ENCODE results near the gene WFDC8.
"Not testable (repeated sequence)": the region's sequence is repeated elsewhere in the genome, so short reads cannot be mapped to it uniquely, and the experiment has no call there.

DNA sequence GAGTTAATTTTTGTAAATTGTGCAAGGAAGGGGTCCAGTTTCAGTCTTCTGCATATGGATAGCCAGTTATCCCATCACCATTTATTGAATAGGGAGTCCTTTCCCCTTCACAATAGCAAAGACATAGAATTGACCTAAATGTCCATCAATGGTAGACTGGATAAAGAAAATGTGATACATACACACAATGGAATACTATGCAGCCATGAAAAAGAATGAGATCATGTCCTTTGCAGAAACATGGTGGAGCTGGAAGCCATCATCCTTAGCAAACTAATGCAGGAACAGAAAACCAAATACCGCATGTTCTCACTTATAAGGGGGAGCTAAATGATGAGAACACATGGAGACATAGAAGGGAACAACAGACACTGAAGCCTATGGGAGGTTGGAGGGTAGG lies 9.4 kb downstream of the WFDC8 start:
- TF ChIP-seq, protein P1, sequence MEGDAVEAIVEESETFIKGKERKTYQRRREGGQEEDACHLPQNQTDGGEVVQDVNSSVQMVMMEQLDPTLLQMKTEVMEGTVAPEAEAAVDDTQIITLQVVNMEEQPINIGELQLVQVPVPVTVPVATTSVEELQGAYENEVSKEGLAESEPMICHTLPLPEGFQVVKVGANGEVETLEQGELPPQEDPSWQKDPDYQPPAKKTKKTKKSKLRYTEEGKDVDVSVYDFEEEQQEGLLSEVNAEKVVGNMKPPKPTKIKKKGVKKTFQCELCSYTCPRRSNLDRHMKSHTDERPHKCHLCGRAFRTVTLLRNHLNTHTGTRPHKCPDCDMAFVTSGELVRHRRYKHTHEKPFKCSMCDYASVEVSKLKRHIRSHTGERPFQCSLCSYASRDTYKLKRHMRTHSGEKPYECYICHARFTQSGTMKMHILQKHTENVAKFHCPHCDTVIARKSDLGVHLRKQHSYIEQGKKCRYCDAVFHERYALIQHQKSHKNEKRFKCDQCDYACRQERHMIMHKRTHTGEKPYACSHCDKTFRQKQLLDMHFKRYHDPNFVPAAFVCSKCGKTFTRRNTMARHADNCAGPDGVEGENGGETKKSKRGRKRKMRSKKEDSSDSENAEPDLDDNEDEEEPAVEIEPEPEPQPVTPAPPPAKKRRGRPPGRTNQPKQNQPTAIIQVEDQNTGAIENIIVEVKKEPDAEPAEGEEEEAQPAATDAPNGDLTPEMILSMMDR (conservative IDR thresholded peaks at IDR 0.05 in 1 of 2, IDR thresholded peaks at IDR 0.05 in 1 of 2; ENCODE audit: low read depth in 1 of 2, low read length in 2 of 2): not testable (repeated sequence)
- TF ChIP-seq EZH2 (IDR thresholded peaks at IDR 0.05; ENCODE audit: low read length, missing control alignments): not testable (repeated sequence)

Data from fibroblast of lung (primary cell).